Measurements from ENCODE around the gene RDH14.

- TF ChIP-seq POLR2A (IDR thresholded peaks at IDR 0.05) = no peak
- TF ChIP-seq, protein P1, sequence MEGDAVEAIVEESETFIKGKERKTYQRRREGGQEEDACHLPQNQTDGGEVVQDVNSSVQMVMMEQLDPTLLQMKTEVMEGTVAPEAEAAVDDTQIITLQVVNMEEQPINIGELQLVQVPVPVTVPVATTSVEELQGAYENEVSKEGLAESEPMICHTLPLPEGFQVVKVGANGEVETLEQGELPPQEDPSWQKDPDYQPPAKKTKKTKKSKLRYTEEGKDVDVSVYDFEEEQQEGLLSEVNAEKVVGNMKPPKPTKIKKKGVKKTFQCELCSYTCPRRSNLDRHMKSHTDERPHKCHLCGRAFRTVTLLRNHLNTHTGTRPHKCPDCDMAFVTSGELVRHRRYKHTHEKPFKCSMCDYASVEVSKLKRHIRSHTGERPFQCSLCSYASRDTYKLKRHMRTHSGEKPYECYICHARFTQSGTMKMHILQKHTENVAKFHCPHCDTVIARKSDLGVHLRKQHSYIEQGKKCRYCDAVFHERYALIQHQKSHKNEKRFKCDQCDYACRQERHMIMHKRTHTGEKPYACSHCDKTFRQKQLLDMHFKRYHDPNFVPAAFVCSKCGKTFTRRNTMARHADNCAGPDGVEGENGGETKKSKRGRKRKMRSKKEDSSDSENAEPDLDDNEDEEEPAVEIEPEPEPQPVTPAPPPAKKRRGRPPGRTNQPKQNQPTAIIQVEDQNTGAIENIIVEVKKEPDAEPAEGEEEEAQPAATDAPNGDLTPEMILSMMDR (IDR thresholded peaks at IDR 0.05 in 4 of 5, conservative IDR thresholded peaks at IDR 0.05 in 1 of 5) = no peak
Measured at GRCh38 chr2:18559531-18560030, 872 bp downstream of the RDH14 start.

Data from gastrocnemius medialis (tissue), 4 donors.